Calu3 (cell line): ENCODE measurements around the gene VRK3. TPM values are rescaled to one million over a fixed set of nuclear protein-coding genes. Genes with fewer than 3 reads are reported as not detected.

Source experiments
- BruUV-seq: library from RNA; stranded (reverse); fragments of 400-500 nt; replicated peaks from 2 replicates; lab custom pipeline; 2021; lab: Mats Ljungman, UMichigan
- CTCF ChIA-PET: fragments of 300-600 bp; sonication (Branson Sonifier 250); formaldehyde crosslinking; loops from one replicate; lab custom pipeline; 2022; ENCODE audit warnings: antibody characterized with exemption; lab: Charles Lee
- DNase-seq: peaks from one replicate; pipeline ENCODE4 v3.0.0; 2022
- H3K27ac Mint-ChIP-seq: one replicate; pipeline ENCODE4 v1.8.0; 2022; ENCODE audit warnings: mixed read lengths; ENCODE audit not compliant: unreplicated experiment
- H3K27me3 Mint-ChIP-seq: one replicate; pipeline ENCODE4 v1.8.0; 2022; ENCODE audit warnings: mixed read lengths; ENCODE audit not compliant: unreplicated experiment
- H3K36me3 Mint-ChIP-seq: one replicate; pipeline ENCODE4 v1.8.0; 2022; ENCODE audit warnings: mild to moderate bottlenecking, moderate library complexity, mixed read lengths; ENCODE audit not compliant: insufficient read depth, unreplicated experiment
- H3K4me1 Mint-ChIP-seq: one replicate; pipeline ENCODE4 v1.8.0; 2022; ENCODE audit warnings: mild to moderate bottlenecking, low read depth, mixed read lengths; ENCODE audit not compliant: unreplicated experiment
- H3K4me3 Mint-ChIP-seq: one replicate; pipeline ENCODE4 v1.8.0; 2022; ENCODE audit warnings: mild to moderate bottlenecking, low read depth, moderate library complexity, mixed read lengths; ENCODE audit not compliant: unreplicated experiment
- H3K9me3 Mint-ChIP-seq: one replicate; pipeline ENCODE4 v1.8.0; 2022; ENCODE audit warnings: low read depth, mixed read lengths; ENCODE audit not compliant: unreplicated experiment
- intact Hi-C: fragments of 100-400 bp; cut with micrococcal nuclease; formaldehyde crosslinking; loops from one replicate; pipeline ENCODE4 v1.10.0; 2022; ENCODE audit not compliant: unreplicated experiment
- total RNA-seq: library from RNA; stranded (reverse); gene quantifications from 2 replicates; pipeline ENCODE4 v1.2.3, GENCODE V29; 2022
- TF ChIP-seq, protein P1 (sequence below): fragments of 200-600 bp; IDR thresholded peaks from one replicate; pipeline ENCODE4 v1.8.0; 2022; ENCODE audit warnings: antibody characterized with exemption; ENCODE audit not compliant: unreplicated experiment

The VRK3 gene
- total RNA-seq, 1 experiment from 2014 or later, result 74.5 TPM

DNA sequence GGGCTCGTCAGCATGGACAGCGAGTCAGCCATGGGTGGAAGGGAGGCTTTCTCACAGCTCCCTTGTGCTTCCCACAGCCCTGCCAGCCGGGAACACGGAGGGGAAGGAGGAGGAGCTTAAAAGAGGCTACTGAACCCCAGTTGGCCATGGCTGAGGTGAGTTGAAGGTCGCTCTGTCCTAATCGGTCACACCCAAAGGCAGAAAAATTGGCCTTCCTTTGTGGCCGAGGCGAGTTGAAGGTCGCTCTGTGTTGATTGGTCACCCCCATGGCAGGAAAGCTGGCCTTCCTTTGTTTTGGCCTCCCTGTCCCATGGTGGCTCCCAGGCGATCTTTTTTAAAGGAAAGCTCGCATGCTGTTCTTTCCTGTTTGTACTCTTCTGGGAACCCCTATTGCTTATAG is 5.8 kb upstream of the VRK3 start:
- peaks cover 76% of the 10 kb centered on the region for H3K36me3 Mint-ChIP-seq
- TF ChIP-seq, protein P1, sequence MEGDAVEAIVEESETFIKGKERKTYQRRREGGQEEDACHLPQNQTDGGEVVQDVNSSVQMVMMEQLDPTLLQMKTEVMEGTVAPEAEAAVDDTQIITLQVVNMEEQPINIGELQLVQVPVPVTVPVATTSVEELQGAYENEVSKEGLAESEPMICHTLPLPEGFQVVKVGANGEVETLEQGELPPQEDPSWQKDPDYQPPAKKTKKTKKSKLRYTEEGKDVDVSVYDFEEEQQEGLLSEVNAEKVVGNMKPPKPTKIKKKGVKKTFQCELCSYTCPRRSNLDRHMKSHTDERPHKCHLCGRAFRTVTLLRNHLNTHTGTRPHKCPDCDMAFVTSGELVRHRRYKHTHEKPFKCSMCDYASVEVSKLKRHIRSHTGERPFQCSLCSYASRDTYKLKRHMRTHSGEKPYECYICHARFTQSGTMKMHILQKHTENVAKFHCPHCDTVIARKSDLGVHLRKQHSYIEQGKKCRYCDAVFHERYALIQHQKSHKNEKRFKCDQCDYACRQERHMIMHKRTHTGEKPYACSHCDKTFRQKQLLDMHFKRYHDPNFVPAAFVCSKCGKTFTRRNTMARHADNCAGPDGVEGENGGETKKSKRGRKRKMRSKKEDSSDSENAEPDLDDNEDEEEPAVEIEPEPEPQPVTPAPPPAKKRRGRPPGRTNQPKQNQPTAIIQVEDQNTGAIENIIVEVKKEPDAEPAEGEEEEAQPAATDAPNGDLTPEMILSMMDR, result no peak
- CTCF ChIA-PET, result no interaction called here
- no peaks in the 10 kb centered on the region for H3K27me3 Mint-ChIP-seq
- DNase-seq, result no peak
- H3K27ac Mint-ChIP-seq, result no peak overlapping the region
- H3K9me3 Mint-ChIP-seq, result peaks cover 16% of the 10 kb centered on the region
- peaks cover 16% of the 10 kb centered on the region for H3K4me1 Mint-ChIP-seq
- BruUV-seq, result no TSS peak
- no peak overlapping the region for H3K4me3 Mint-ChIP-seq
- intact Hi-C loops, result no loop called here

DNA sequence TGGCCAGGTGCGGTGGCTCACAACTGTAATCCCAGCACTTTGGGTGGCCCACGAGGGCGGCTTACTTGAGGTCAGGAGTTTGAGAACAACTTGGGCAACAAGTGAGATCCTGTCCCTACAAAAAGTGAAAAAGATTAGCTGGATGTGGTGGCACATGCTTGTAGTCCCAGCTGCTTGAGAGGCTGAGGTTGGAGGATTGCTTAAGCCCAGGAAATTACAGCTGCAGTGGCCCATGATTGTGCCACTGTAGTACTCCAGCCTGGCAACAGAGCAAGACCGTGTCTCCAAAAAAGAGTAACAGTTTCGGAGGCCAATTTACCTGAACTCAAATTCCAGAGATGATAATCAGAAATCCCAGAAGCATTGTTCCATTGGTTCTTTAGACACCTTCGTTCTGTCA is 5.1 kb upstream of the VRK3 start:
- no peak overlapping the region for H3K27ac Mint-ChIP-seq

DNA sequence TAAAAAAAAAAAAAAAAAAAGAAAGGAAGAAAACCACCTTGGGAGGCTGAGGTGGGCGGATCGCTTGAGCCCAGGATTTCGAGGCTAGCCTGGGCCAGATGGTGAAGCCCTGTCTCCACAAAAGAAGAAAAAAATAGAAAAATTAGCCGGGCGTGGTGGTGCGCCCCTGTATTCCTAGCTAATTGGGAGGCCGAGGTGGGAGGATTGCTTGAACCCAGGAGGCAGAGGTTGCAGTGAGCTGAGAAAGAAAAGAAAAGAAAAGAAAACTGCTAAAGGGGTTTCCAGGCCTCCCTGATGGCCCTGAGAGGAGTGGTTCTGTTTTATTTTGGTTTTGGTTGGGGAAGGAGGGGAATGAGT is 1.4 kb upstream of the VRK3 start:
- peaks cover 3% of the 10 kb centered on the region for H3K9me3 Mint-ChIP-seq
- intact Hi-C loops, result no loop called here
- H3K4me1 Mint-ChIP-seq, result peaks cover 37% of the 10 kb centered on the region
- no peaks in the 10 kb centered on the region for H3K27me3 Mint-ChIP-seq
- TF ChIP-seq, protein P1, result no peak
- CTCF ChIA-PET, result interaction anchor here (0.6 kb wide), 1 partner anchor 698 kb away, joined by 7 read pairs; no protein-coding TSS in a partner anchor
- H3K36me3 Mint-ChIP-seq, result peaks cover 74% of the 10 kb centered on the region
- no peak for DNase-seq
- H3K27ac Mint-ChIP-seq, result peak overlapping the region; percentile 100
- peak overlapping the region; percentile 99 for H3K4me3 Mint-ChIP-seq
- no TSS peak for BruUV-seq

More for the DNA sequence above, 5.1 kb upstream of the VRK3 start:
- H3K4me1 Mint-ChIP-seq, result peaks cover 21% of the 10 kb centered on the region
- H3K27me3 Mint-ChIP-seq, result no peaks in the 10 kb centered on the region
- H3K4me3 Mint-ChIP-seq, result no peak overlapping the region
- BruUV-seq, result no TSS peak
- CTCF ChIA-PET, result interaction anchor here (0.6 kb wide), 1 partner anchor 127 kb away, joined by 4 read pairs; no protein-coding TSS in a partner anchor
- H3K9me3 Mint-ChIP-seq, result peaks cover 17% of the 10 kb centered on the region
- intact Hi-C loops, result no loop called here
- TF ChIP-seq, protein P1, result no peak
- no peak for DNase-seq
- H3K36me3 Mint-ChIP-seq, result peaks cover 79% of the 10 kb centered on the region

DNA sequence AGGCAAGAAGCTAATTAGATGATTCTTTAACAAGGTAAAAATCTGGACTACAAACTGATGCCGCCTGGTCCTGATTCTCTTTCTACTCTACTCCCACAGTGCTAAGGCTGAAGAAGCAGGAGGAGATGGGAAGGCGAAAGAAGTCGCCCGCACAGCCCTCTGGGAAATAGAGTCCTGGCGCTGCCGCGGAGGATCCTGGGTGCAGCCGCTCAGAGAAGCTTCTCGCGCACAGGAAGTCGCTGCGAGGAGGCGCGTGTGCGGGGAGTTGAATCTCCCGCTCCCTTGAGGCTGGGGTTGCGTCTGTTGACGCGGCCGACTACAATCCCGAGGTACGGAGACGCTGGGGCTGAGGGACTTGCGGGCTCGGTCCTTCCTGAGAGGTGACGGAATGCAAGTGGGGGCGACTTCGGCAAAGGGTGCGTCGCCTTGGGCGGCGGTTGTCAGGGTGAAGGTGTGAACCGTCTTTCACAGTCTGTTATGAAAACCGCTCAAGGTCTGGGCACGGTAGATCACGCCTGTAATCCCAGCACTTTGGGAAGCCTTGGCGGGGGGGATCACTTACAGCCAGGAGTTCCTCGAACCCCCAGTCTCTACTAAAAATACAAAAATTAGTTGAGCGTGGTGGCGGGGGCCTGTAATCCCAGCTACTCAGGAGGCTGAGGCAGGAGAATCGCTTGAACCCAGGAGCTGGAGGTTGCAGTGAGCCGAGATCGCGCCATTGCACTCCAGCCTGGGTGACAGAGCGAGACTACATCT is 800 bp upstream of the VRK3 start, which contains the start of gene ZNF473:
TSS of gene ZNF473 (plus strand) at position 212 of the 756 bp plus-strand sequence. CDS start 5,078 bp downstream, outside the sequence.
- no peaks in the 10 kb centered on the region for H3K27me3 Mint-ChIP-seq
- H3K4me1 Mint-ChIP-seq, result peaks cover 39% of the 10 kb centered on the region
- peak within 1 kb of the TSS; percentile 99 for H3K4me3 Mint-ChIP-seq
- no TSS peak for BruUV-seq
- intact Hi-C loops, result loop anchor here (2.0 kb wide), 1 partner anchor 79 kb away; no protein-coding TSS in a partner anchor
- peak; percentile 94 for DNase-seq
- H3K27ac Mint-ChIP-seq, result peak within 1 kb of the TSS; percentile 100
- TF ChIP-seq, protein P1, result no peak
- H3K9me3 Mint-ChIP-seq, result peaks cover 3% of the 10 kb centered on the region
- CTCF ChIA-PET, result interaction anchor here (0.6 to 0.7 kb wide), 2 partner anchors 22 to 177 kb away, joined by 3 to 5 read pairs; partner anchors contain the start of gene MYH14
- peaks cover 68% of the 10 kb centered on the region for H3K36me3 Mint-ChIP-seq
